Loucy (cell line): ENCODE measurements around the gene RUNX2.

Experiments
- H2AFZ ChIP-seq: fragments of 200-600 bp; sonication (generic); 2 replicates; pipeline ENCODE4 v1.6.0; 2016; ENCODE audit warnings: antibody characterized with exemption, mild to moderate bottlenecking, low read length, moderate library complexity
- H3F3A ChIP-seq: fragments of 200-600 bp; 2 replicates; pipeline ENCODE4 v1.6.0; 2016; ENCODE audit warnings: antibody characterized with exemption, low read depth, mild to moderate bottlenecking
- H3K27me3 ChIP-seq: fragments of 200-600 bp; sonication (generic); 2 replicates; pipeline ENCODE4 v1.6.1; 2014; ENCODE audit warnings: low read length, mild to moderate bottlenecking; ENCODE audit not compliant: insufficient read depth, poor library complexity, severe bottlenecking
- H3K36me3 ChIP-seq: fragments of 200-600 bp; sonication (generic); 2 replicates; pipeline ENCODE4 v1.6.1; 2016; ENCODE audit warnings: low read length; ENCODE audit not compliant: insufficient read depth
- H3K4me1 ChIP-seq: fragments of 200-600 bp; sonication (generic); 2 replicates; pipeline ENCODE4 v1.5.1; 2014; ENCODE audit warnings: low read length, mild to moderate bottlenecking; ENCODE audit not compliant: insufficient read depth, poor library complexity, severe bottlenecking
- H3K4me2 ChIP-seq: fragments of 200-600 bp; sonication (generic); 2 replicates; pipeline ENCODE4 v1.6.0; 2014; ENCODE audit warnings: antibody characterized with exemption, low read length, low read depth, mild to moderate bottlenecking; ENCODE audit not compliant: poor library complexity, severe bottlenecking
- H3K4me3 ChIP-seq: fragments of 200-600 bp; sonication (generic); 2 replicates; pipeline ENCODE4 v1.5.1; 2014; ENCODE audit warnings: low read length, mild to moderate bottlenecking, mixed read lengths; ENCODE audit not compliant: poor library complexity, severe bottlenecking
- H3K79me2 ChIP-seq: fragments of 200-600 bp; sonication (generic); 2 replicates; pipeline ENCODE4 v1.6.1; 2014; ENCODE audit warnings: low read length; ENCODE audit not compliant: insufficient read depth
- H3K9ac ChIP-seq: fragments of 200-600 bp; sonication (generic); 2 replicates; pipeline ENCODE4 v1.6.0; 2014; ENCODE audit warnings: mild to moderate bottlenecking, low read depth, low read length, moderate library complexity; ENCODE audit not compliant: poor library complexity, severe bottlenecking
- H3K9me2 ChIP-seq: fragments of 200-600 bp; sonication (generic); replicated peaks from 2 replicates; pipeline ENCODE4 v1.6.1; 2016; ENCODE audit warnings: low read depth, low read length, mixed read lengths
- H3K9me3 ChIP-seq: fragments of 200-600 bp; sonication (generic); 2 replicates; pipeline ENCODE4 v1.6.1; 2014; ENCODE audit warnings: mild to moderate bottlenecking, antibody characterized with exemption, low read length, low read depth; ENCODE audit not compliant: insufficient read depth
- H4K20me1 ChIP-seq: fragments of 200-600 bp; sonication (generic); 2 replicates; pipeline ENCODE4 v1.6.0; 2014; ENCODE audit warnings: antibody characterized with exemption, low read length, mild to moderate bottlenecking; ENCODE audit not compliant: insufficient read depth, poor library complexity, severe bottlenecking
- EZH2phosphoT487 ChIP-seq: fragments of 200-600 bp; IDR thresholded peaks from 2 replicates; pipeline ENCODE4 v1.6.1; 2018; ENCODE audit warnings: antibody characterized with exemption, mild to moderate bottlenecking, moderate library complexity, borderline replicate concordance
- TF ChIP-seq, protein P1 (sequence below): fragments of 200-600 bp; sonication (generic); conservative IDR thresholded peaks from 2 replicates; pipeline ENCODE4 v1.5.1; 2014; ENCODE audit warnings: mild to moderate bottlenecking, antibody characterized with exemption, low read length

Gene RUNX2

GRCh38 chr6:45491048-45491735, 163.1 kb downstream of the RUNX2 start:
- no peak overlapping the region for H3K9ac ChIP-seq
- no peak overlapping the region for H3K4me3 ChIP-seq
- H4K20me1 ChIP-seq, result no peaks in the 10 kb centered on the region
- TF ChIP-seq EZH2phosphoT487, result no peak
- TF ChIP-seq, protein P1, sequence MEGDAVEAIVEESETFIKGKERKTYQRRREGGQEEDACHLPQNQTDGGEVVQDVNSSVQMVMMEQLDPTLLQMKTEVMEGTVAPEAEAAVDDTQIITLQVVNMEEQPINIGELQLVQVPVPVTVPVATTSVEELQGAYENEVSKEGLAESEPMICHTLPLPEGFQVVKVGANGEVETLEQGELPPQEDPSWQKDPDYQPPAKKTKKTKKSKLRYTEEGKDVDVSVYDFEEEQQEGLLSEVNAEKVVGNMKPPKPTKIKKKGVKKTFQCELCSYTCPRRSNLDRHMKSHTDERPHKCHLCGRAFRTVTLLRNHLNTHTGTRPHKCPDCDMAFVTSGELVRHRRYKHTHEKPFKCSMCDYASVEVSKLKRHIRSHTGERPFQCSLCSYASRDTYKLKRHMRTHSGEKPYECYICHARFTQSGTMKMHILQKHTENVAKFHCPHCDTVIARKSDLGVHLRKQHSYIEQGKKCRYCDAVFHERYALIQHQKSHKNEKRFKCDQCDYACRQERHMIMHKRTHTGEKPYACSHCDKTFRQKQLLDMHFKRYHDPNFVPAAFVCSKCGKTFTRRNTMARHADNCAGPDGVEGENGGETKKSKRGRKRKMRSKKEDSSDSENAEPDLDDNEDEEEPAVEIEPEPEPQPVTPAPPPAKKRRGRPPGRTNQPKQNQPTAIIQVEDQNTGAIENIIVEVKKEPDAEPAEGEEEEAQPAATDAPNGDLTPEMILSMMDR, result no peak
- H3F3A ChIP-seq, result peaks cover 24% of the 10 kb centered on the region
- no peak overlapping the region for H3K4me2 ChIP-seq
- H3K27me3 ChIP-seq, result no peaks in the 10 kb centered on the region
- no peaks in the 10 kb centered on the region for H3K9me2 ChIP-seq
- no peaks in the 10 kb centered on the region for H3K9me3 ChIP-seq
- peaks cover 69% of the 10 kb centered on the region for H3K79me2 ChIP-seq
- H3K4me1 ChIP-seq, result peaks cover 93% of the 10 kb centered on the region
- H3K36me3 ChIP-seq, result peaks cover 26% of the 10 kb centered on the region; the same call in 1 of the 2 replicates
- H2AFZ ChIP-seq, result no peak overlapping the region

DNA sequence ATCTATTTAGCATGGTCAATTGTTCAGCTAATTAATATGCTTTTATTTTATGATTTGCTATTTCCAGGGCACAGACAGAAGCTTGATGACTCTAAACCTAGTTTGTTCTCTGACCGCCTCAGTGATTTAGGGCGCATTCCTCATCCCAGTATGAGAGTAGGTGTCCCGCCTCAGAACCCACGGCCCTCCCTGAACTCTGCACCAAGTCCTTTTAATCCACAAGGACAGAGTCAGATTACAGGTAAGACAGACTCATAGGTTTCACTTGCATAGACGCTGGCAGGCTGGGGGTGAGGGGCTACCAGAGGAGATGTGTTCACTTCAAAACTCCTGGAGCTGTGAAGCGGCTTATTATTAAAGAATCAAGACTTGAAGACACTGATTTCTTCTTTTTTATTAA, 163.7 kb downstream of the RUNX2 start:
- Histone ChIP-seq H2AFZ (no peak overlapping the region), H3K9me3 (no peaks in the 10 kb centered on the region), H3K36me3 (peaks cover 26% of the 10 kb centered on the region; the same call in 1 of the 2 replicates), H3K4me3 (no peak overlapping the region), H3K9ac (no peak overlapping the region), H3K27me3 (no peaks in the 10 kb centered on the region), H3K9me2 (no peaks in the 10 kb centered on the region), H3F3A (peaks cover 31% of the 10 kb centered on the region), H3K4me2 (no peak overlapping the region), H3K79me2 (peaks cover 64% of the 10 kb centered on the region), H3K4me1 (peaks cover 94% of the 10 kb centered on the region), H4K20me1 (no peaks in the 10 kb centered on the region)
- TF ChIP-seq, protein P1, result no peak
- TF ChIP-seq EZH2phosphoT487, result no peak

DNA sequence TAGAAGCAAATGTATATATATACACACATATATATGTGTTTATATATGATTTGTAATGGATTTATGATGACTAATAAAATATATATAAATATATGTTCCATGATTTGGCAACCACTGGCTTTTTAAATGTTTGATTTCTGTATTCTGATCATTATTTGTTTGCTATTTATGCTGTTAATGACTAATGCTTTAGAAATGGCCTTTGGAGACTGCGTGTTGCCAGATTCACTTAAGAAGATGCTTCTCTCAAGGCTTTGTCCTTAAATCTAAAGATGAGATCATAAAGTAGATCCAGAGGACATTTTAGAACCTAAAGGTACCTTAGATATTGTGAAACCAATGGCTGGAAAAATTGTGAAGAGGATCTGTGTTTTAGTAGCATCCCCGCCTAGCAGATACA, 165.6 kb downstream of the RUNX2 start:
- Histone ChIP-seq H3K4me1 (peaks cover 93% of the 10 kb centered on the region), H3K27me3 (no peaks in the 10 kb centered on the region), H4K20me1 (no peaks in the 10 kb centered on the region), H3K4me3 (peak overlapping the region; percentile 53), H3K9me2 (no peaks in the 10 kb centered on the region), H2AFZ (no peak overlapping the region), H3K9me3 (no peaks in the 10 kb centered on the region), H3K79me2 (peaks cover 57% of the 10 kb centered on the region), H3F3A (peaks cover 31% of the 10 kb centered on the region), H3K36me3 (peaks cover 26% of the 10 kb centered on the region; the same call in 1 of the 2 replicates), H3K9ac (peak overlapping the region; percentile 75), H3K4me2 (peak overlapping the region; percentile 76)
- no peak for TF ChIP-seq EZH2phosphoT487
- TF ChIP-seq, protein P1, result no peak
